Rectal smooth muscle tissue (tissue), 1 donor: ENCODE results near the gene SYNE3.

Source experiments
- H3K27ac ChIP-seq: one replicate; pipeline ENCODE4 v1.7.0; 2013; ENCODE audit warnings: low read depth, low read length, inconsistent platforms
- H3K27me3 ChIP-seq: one replicate; pipeline ENCODE4 v1.7.0; 2013; ENCODE audit warnings: low read length; ENCODE audit not compliant: control insufficient read depth, insufficient read depth
- H3K36me3 ChIP-seq: one replicate; pipeline ENCODE4 v1.7.0; 2013; ENCODE audit warnings: low read length; ENCODE audit not compliant: control insufficient read depth, insufficient read depth
- H3K4me1 ChIP-seq: one replicate; pipeline ENCODE4 v1.7.0; 2013; ENCODE audit warnings: low read length; ENCODE audit not compliant: control insufficient read depth, insufficient read depth
- H3K4me3 ChIP-seq: one replicate; pipeline ENCODE4 v1.7.0; 2013; ENCODE audit warnings: low read length
- H3K9ac ChIP-seq: one replicate; pipeline ENCODE4 v1.7.0; 2013; ENCODE audit warnings: low read length

Gene SYNE3

GRCh38 chr14:95516554-95517181 is at the start of gene SYNE3:
SYNE3 (minus strand) TSS chr14:95516650; CDS start chr14:95475821, 40,829 bp downstream.
- peak within 1 kb of the TSS; percentile 73 for H3K4me3 ChIP-seq
- H3K27ac ChIP-seq: peak within 1 kb of the TSS; percentile 40
- H3K4me1 ChIP-seq: no peaks in the 10 kb centered on the region
- H3K27me3 ChIP-seq: no peaks in the 10 kb centered on the region
- H3K9ac ChIP-seq: peak within 1 kb of the TSS; percentile 35
- no peaks in the 10 kb centered on the region for H3K36me3 ChIP-seq

- Histone ChIP-seq H3K27me3 (no peaks in the 10 kb centered on the region), H3K27ac (no peak overlapping the region)
Observed at GRCh38 chr14:95564060-95564459, 47.6 kb upstream of the SYNE3 start.

GRCh38 chr14:95562892-95563685 is 46.6 kb upstream of the SYNE3 start:
- H3K27ac ChIP-seq: no peak overlapping the region
- H3K9ac ChIP-seq: no peak overlapping the region
- H3K36me3 ChIP-seq: no peaks in the 10 kb centered on the region
- no peaks in the 10 kb centered on the region for H3K27me3 ChIP-seq
- H3K4me3 ChIP-seq: peak overlapping the region; percentile 13
- H3K4me1 ChIP-seq: no peaks in the 10 kb centered on the region

More at GRCh38 chr14:95564060-95564459, 47.6 kb upstream of the SYNE3 start:
- H3K4me1 ChIP-seq: no peaks in the 10 kb centered on the region
- no peaks in the 10 kb centered on the region for H3K36me3 ChIP-seq
- no peak overlapping the region for H3K4me3 ChIP-seq
- no peak overlapping the region for H3K9ac ChIP-seq

- no peaks in the 10 kb centered on the region for H3K36me3 ChIP-seq
- no peak overlapping the region for H3K27ac ChIP-seq
- H3K9ac ChIP-seq: no peak overlapping the region
- no peak overlapping the region for H3K4me3 ChIP-seq
- no peaks in the 10 kb centered on the region for H3K27me3 ChIP-seq
- no peaks in the 10 kb centered on the region for H3K4me1 ChIP-seq
Observed at GRCh38 chr14:95561001-95561412, 44.6 kb upstream of the SYNE3 start.

- no peak overlapping the region for H3K9ac ChIP-seq
- no peaks in the 10 kb centered on the region for H3K36me3 ChIP-seq
- H3K27ac ChIP-seq: no peak overlapping the region
- H3K27me3 ChIP-seq: no peaks in the 10 kb centered on the region
- no peak overlapping the region for H3K4me3 ChIP-seq
- H3K4me1 ChIP-seq: no peaks in the 10 kb centered on the region
Observed at GRCh38 chr14:95559203-95559602, 42.8 kb upstream of the SYNE3 start.

GRCh38 chr14:95557832-95558231 is 41.4 kb upstream of the SYNE3 start:
- Histone ChIP-seq H3K4me1 (no peaks in the 10 kb centered on the region), H3K27ac (no peak overlapping the region), H3K36me3 (no peaks in the 10 kb centered on the region), H3K4me3 (no peak overlapping the region), H3K9ac (no peak overlapping the region), H3K27me3 (no peaks in the 10 kb centered on the region)

GRCh38 chr14:95557291-95557690 is 40.8 kb upstream of the SYNE3 start:
- H3K9ac ChIP-seq: no peak overlapping the region
- no peaks in the 10 kb centered on the region for H3K36me3 ChIP-seq
- H3K27ac ChIP-seq: no peak overlapping the region
- H3K4me3 ChIP-seq: no peak overlapping the region
- H3K27me3 ChIP-seq: no peaks in the 10 kb centered on the region
- no peaks in the 10 kb centered on the region for H3K4me1 ChIP-seq

GRCh38 chr14:95555053-95555452 is 38.6 kb upstream of the SYNE3 start:
- no peaks in the 10 kb centered on the region for H3K27me3 ChIP-seq
- H3K27ac ChIP-seq: no peak overlapping the region
- H3K4me1 ChIP-seq: no peaks in the 10 kb centered on the region
- H3K36me3 ChIP-seq: no peaks in the 10 kb centered on the region
- no peak overlapping the region for H3K4me3 ChIP-seq
- H3K9ac ChIP-seq: no peak overlapping the region

GRCh38 chr14:95553141-95553540 is 36.7 kb upstream of the SYNE3 start:
- Histone ChIP-seq H3K4me1 (no peaks in the 10 kb centered on the region), H3K36me3 (peaks cover 3% of the 10 kb centered on the region), H3K4me3 (no peak overlapping the region), H3K9ac (no peak overlapping the region), H3K27ac (no peak overlapping the region), H3K27me3 (no peaks in the 10 kb centered on the region)

GRCh38 chr14:95551435-95551834 is 35.0 kb upstream of the SYNE3 start:
- Histone ChIP-seq H3K36me3 (peaks cover 3% of the 10 kb centered on the region), H3K4me3 (no peak overlapping the region), H3K9ac (no peak overlapping the region), H3K27me3 (no peaks in the 10 kb centered on the region), H3K27ac (no peak overlapping the region), H3K4me1 (no peaks in the 10 kb centered on the region)

- peaks cover 3% of the 10 kb centered on the region for H3K36me3 ChIP-seq
- no peak overlapping the region for H3K4me3 ChIP-seq
- no peak overlapping the region for H3K27ac ChIP-seq
- H3K4me1 ChIP-seq: no peaks in the 10 kb centered on the region
- no peaks in the 10 kb centered on the region for H3K27me3 ChIP-seq
- no peak overlapping the region for H3K9ac ChIP-seq
Observed at GRCh38 chr14:95549656-95550585, 33.5 kb upstream of the SYNE3 start.

- no peaks in the 10 kb centered on the region for H3K27me3 ChIP-seq
- H3K4me1 ChIP-seq: no peaks in the 10 kb centered on the region
- no peak overlapping the region for H3K9ac ChIP-seq
- H3K36me3 ChIP-seq: peaks cover 3% of the 10 kb centered on the region
- H3K27ac ChIP-seq: no peak overlapping the region
- no peak overlapping the region for H3K4me3 ChIP-seq
Observed at GRCh38 chr14:95548328-95548929, 32.0 kb upstream of the SYNE3 start.
